Fibroblast of mammary gland (primary cell): ENCODE data around the gene KMT2C.
A peak's percentile ranks its signal among the peaks of the same experiment; 100 is the strongest.

ENCODE experiments used
- DNase-seq: peaks from one replicate; pipeline ENCODE4 v3.0.0-alpha.2; 2010; ENCODE audit warnings: low read depth
- H3K4me3 ChIP-seq: 2 replicates; pipeline ENCODE4 v1.5.1; 2011; ENCODE audit warnings: low read depth, mild to moderate bottlenecking, low read length, moderate library complexity; ENCODE audit not compliant: control insufficient read depth
- CTCF ChIP-seq: conservative IDR thresholded peaks from 2 replicates; pipeline ENCODE4 v1.5.1; 2011; ENCODE audit warnings: low read depth, low read length, inconsistent platforms; ENCODE audit not compliant: control insufficient read depth, insufficient read depth

Gene KMT2C

GRCh38 chr7:152120776-152121175 lies 315.0 kb downstream of the KMT2C start:
- no peak overlapping the region for H3K4me3 ChIP-seq
- DNase-seq, result no peak
- TF ChIP-seq CTCF, result no peak

GRCh38 chr7:152120210-152120609 lies 315.6 kb downstream of the KMT2C start:
- DNase-seq, result peak; percentile 8
- TF ChIP-seq CTCF, result no peak
- H3K4me3 ChIP-seq, result no peak overlapping the region

- DNase-seq, result no peak
- H3K4me3 ChIP-seq, result no peak overlapping the region
- TF ChIP-seq CTCF, result no peak
These were observed 318.4 kb downstream of the KMT2C start for GRCh38 chr7:152117356-152117755.

GRCh38 chr7:152115021-152115718 lies 320.6 kb downstream of the KMT2C start:
- DNase-seq, result no peak
- no peak for TF ChIP-seq CTCF
- no peak overlapping the region for H3K4me3 ChIP-seq

- no peak for TF ChIP-seq CTCF
- no peak for DNase-seq
- H3K4me3 ChIP-seq, result no peak overlapping the region
These were observed 323.0 kb downstream of the KMT2C start for GRCh38 chr7:152112829-152113228.

- no peak overlapping the region for H3K4me3 ChIP-seq
- no peak for DNase-seq
- no peak for TF ChIP-seq CTCF
These were observed 327.4 kb downstream of the KMT2C start for GRCh38 chr7:152108359-152108758.

- no peak for DNase-seq
- TF ChIP-seq CTCF, result no peak
- no peak overlapping the region for H3K4me3 ChIP-seq
These were observed 327.9 kb downstream of the KMT2C start for GRCh38 chr7:152107945-152108344.
